ENCODE data around the gene DRGX.

DRGX gene

GRCh38 chr10:49369216-49370162 lies 26.4 kb downstream of the DRGX start:
- no peak overlapping the region for H3K4me3 ChIP-seq (ENCODE audit: low read depth, low read length)
- TF ChIP-seq CTCF (IDR thresholded peaks at IDR 0.05; ENCODE audit: borderline replicate concordance, insufficient read depth, low read depth, low read length): no peak

- no peak for TF ChIP-seq CTCF (IDR thresholded peaks at IDR 0.05; ENCODE audit: borderline replicate concordance, insufficient read depth, low read depth, low read length)
- H3K4me3 ChIP-seq (ENCODE audit: low read depth, low read length): no peak overlapping the region
Observed at GRCh38 chr10:49368256-49368655, 27.6 kb downstream of the DRGX start.

- H3K4me3 ChIP-seq (ENCODE audit: low read depth, low read length): no peak overlapping the region
- TF ChIP-seq CTCF (IDR thresholded peaks at IDR 0.05; ENCODE audit: borderline replicate concordance, insufficient read depth, low read depth, low read length): no peak
Observed at GRCh38 chr10:49367600-49367999, 28.3 kb downstream of the DRGX start.

GRCh38 chr10:49366460-49366859 lies 29.4 kb downstream of the DRGX start:
- no peak overlapping the region for H3K4me3 ChIP-seq (ENCODE audit: low read depth, low read length)
- TF ChIP-seq CTCF (IDR thresholded peaks at IDR 0.05; ENCODE audit: borderline replicate concordance, insufficient read depth, low read depth, low read length): no peak

GRCh38 chr10:49365675-49366415 lies 30.0 kb downstream of the DRGX start:
- no peak for TF ChIP-seq CTCF (IDR thresholded peaks at IDR 0.05; ENCODE audit: borderline replicate concordance, insufficient read depth, low read depth, low read length)
- H3K4me3 ChIP-seq (ENCODE audit: low read depth, low read length): no peak overlapping the region

GRCh38 chr10:49365275-49365674 lies 30.6 kb downstream of the DRGX start:
- H3K4me3 ChIP-seq (ENCODE audit: low read depth, low read length): no peak overlapping the region
- no peak for TF ChIP-seq CTCF (IDR thresholded peaks at IDR 0.05; ENCODE audit: borderline replicate concordance, insufficient read depth, low read depth, low read length)

Data from GM12875 (cell line).